Measurements from ENCODE around the gene CAPN5. TPM values are rescaled to one million over a fixed set of nuclear protein-coding genes. Genes with fewer than 3 reads are reported as not detected.

CAPN5 gene
- total RNA-seq, 1 donor from 2014 or later = 7.4 TPM

GRCh38 chr11:77055101-77055561, 11.6 kb upstream of the CAPN5 start:
- Histone ChIP-seq H4K20me1 (ENCODE audit: low read depth) (no peaks in the 10 kb centered on the region), H3K4me2 (no peak overlapping the region), H3K79me2 (ENCODE audit: low read depth) (no peaks in the 10 kb centered on the region), H3F3A (ENCODE audit: low read depth) (no peaks in the 10 kb centered on the region), H3K4me3 (no peak overlapping the region), H3K36me3 (no peaks in the 10 kb centered on the region), H3K27ac (no peak overlapping the region), H3K27me3 (no peaks in the 10 kb centered on the region), H3K4me1 (no peaks in the 10 kb centered on the region), H2AFZ (replicated peaks) (no peak overlapping the region), H3K9ac (no peak overlapping the region), H3K9me3 (ENCODE audit: low read depth) (no peaks in the 10 kb centered on the region)
- H3K4me3 Mint-ChIP-seq = no peak overlapping the region
- H3K27me3 Mint-ChIP-seq (ENCODE audit: insufficient read depth, low read depth) = peaks cover 3% of the 10 kb centered on the region
- peaks cover 5% of the 10 kb centered on the region for H3K4me1 Mint-ChIP-seq
- H3K27ac Mint-ChIP-seq = no peak overlapping the region
- peaks cover 9% of the 10 kb centered on the region for H3K9me3 Mint-ChIP-seq
- DNase-seq (ENCODE audit: low spot score) = no peak
- H3K36me3 Mint-ChIP-seq = peaks cover 2% of the 10 kb centered on the region
- TF ChIP-seq EZH2 (IDR thresholded peaks at IDR 0.05) = no peak
- TF ChIP-seq CTCF (IDR thresholded peaks at IDR 0.05) = no peak

GRCh38 chr11:77055913-77056312, 10.9 kb upstream of the CAPN5 start:
- no peak overlapping the region for H3K4me3 ChIP-seq
- Mint-ChIP-seq H3K4me3 (no peak overlapping the region), H3K9me3 (peaks cover 9% of the 10 kb centered on the region), H3K27me3 (ENCODE audit: insufficient read depth, low read depth) (peaks cover 3% of the 10 kb centered on the region), H3K36me3 (peaks cover 2% of the 10 kb centered on the region), H3K27ac (no peak overlapping the region), H3K4me1 (peaks cover 5% of the 10 kb centered on the region)
- H2AFZ ChIP-seq (replicated peaks) = no peak overlapping the region
- H3F3A ChIP-seq (ENCODE audit: low read depth) = no peaks in the 10 kb centered on the region
- H3K27me3 ChIP-seq = no peaks in the 10 kb centered on the region
- H3K4me2 ChIP-seq = no peak overlapping the region
- H3K4me1 ChIP-seq = no peaks in the 10 kb centered on the region
- H3K9me3 ChIP-seq (ENCODE audit: low read depth) = no peaks in the 10 kb centered on the region
- no peaks in the 10 kb centered on the region for H3K36me3 ChIP-seq
- H3K79me2 ChIP-seq (ENCODE audit: low read depth) = no peaks in the 10 kb centered on the region
- no peak overlapping the region for H3K27ac ChIP-seq
- no peak for DNase-seq (ENCODE audit: low spot score)
- TF ChIP-seq CTCF (IDR thresholded peaks at IDR 0.05) (no peak), EZH2 (IDR thresholded peaks at IDR 0.05) (no peak), EZH2phosphoT487 (IDR thresholded peaks at IDR 0.05) (no peak)
- no peak overlapping the region for H3K9ac ChIP-seq
- H4K20me1 ChIP-seq (ENCODE audit: low read depth) = no peaks in the 10 kb centered on the region

- Mint-ChIP-seq H3K36me3 (peaks cover 2% of the 10 kb centered on the region), H3K4me3 (no peak overlapping the region)
- DNase-seq (ENCODE audit: low spot score) = no peak
Observed at GRCh38 chr11:77056814-77057402, 9.9 kb upstream of the CAPN5 start.

More at GRCh38 chr11:77056814-77057402, 9.9 kb upstream of the CAPN5 start:
- H3K4me3 ChIP-seq = no peak overlapping the region
- no peaks in the 10 kb centered on the region for H3K79me2 ChIP-seq (ENCODE audit: low read depth)
- no peak overlapping the region for H3K27ac ChIP-seq
- H3K9me3 ChIP-seq (ENCODE audit: low read depth) = no peaks in the 10 kb centered on the region
- no peaks in the 10 kb centered on the region for H3K36me3 ChIP-seq
- H3K27me3 ChIP-seq = no peaks in the 10 kb centered on the region
- no peak overlapping the region for H2AFZ ChIP-seq (replicated peaks)
- no peak overlapping the region for H3K4me2 ChIP-seq
- no peak overlapping the region for H3K9ac ChIP-seq
- no peaks in the 10 kb centered on the region for H3K4me1 ChIP-seq
- no peak overlapping the region for H3K27ac Mint-ChIP-seq
- no peaks in the 10 kb centered on the region for H4K20me1 ChIP-seq (ENCODE audit: low read depth)
- peaks cover 3% of the 10 kb centered on the region for H3K27me3 Mint-ChIP-seq (ENCODE audit: insufficient read depth, low read depth)
- TF ChIP-seq CTCF (IDR thresholded peaks at IDR 0.05) = no peak
- TF ChIP-seq EZH2phosphoT487 (IDR thresholded peaks at IDR 0.05) = no peak
- TF ChIP-seq EZH2 (IDR thresholded peaks at IDR 0.05) = no peak
- H3F3A ChIP-seq (ENCODE audit: low read depth) = no peaks in the 10 kb centered on the region
- peaks cover 5% of the 10 kb centered on the region for H3K4me1 Mint-ChIP-seq
- H3K9me3 Mint-ChIP-seq = peaks cover 15% of the 10 kb centered on the region

All from neural progenitor cell (in vitro differentiated cells).